SK-N-SH (cell line): Measurements from ENCODE around the gene EML5. TPM values are rescaled to one million over a fixed set of nuclear protein-coding genes. Genes with fewer than 3 reads are reported as not detected.

Experiments used
- CTCF ChIA-PET: fragments of 300-600, 350-600 bp; formaldehyde crosslinking; extraction: SDS; loops from one replicate; lab custom pipeline; 2021; lab: Yijun Ruan, JAX
- POLR2A ChIA-PET: fragments of 350-600 bp; sonication (Branson Sonifier 250); formaldehyde crosslinking; extraction: SDS; loops from one replicate; lab custom pipeline; 2020; ENCODE audit warnings: antibody characterized with exemption, inconsistent platforms; lab: Yijun Ruan, JAX
- DNase-seq: peaks from one replicate; pipeline ENCODE4 v3.0.0; 2012
- H2AFZ ChIP-seq: fragments of 200-600 bp; sonication (generic); 2 replicates; pipeline ENCODE4 v1.8.1; 2016; ENCODE audit warnings: antibody characterized with exemption, mild to moderate bottlenecking, low read depth
- H3F3A ChIP-seq: fragments of 200-600 bp; sonication (generic); replicated peaks from 2 replicates; pipeline ENCODE3; 2016; ENCODE audit warnings: antibody characterized with exemption, mild to moderate bottlenecking; ENCODE audit not compliant: insufficient read depth
- H3K27ac ChIP-seq, 2 experiments: fragments of 200-500 bp in 1 of 2; fragments of 200-600 bp in 1 of 2; sonication (Bioruptor generic) in 1 of 2; sonication (generic), shearing (Covaris generic) in 1 of 2; 2 replicates each; pipeline versions ENCODE4 v1.5.1 to v1.6.1; 2014 to 2016; ENCODE audit warnings: low read depth in 2 of 2, inconsistent platforms in 1 of 2, low read length in 1 of 2, mild to moderate bottlenecking in 1 of 2, mixed read lengths in 1 of 2
- H3K27me3 ChIP-seq: fragments of 200-600 bp; sonication (generic), shearing (Covaris generic); 2 replicates; pipeline ENCODE4 v1.6.1; 2016; ENCODE audit warnings: mixed run types; ENCODE audit not compliant: insufficient read depth
- H3K36me3 ChIP-seq, 2 experiments: fragments of 200-500 bp in 1 of 2; fragments of 200-600 bp in 1 of 2; sonication (Bioruptor generic) in 1 of 2; sonication (generic) in 1 of 2; replicated peaks in 1 of 2; 2 replicates each; pipeline versions ENCODE3 to v1.5.1; 2014 to 2016; ENCODE audit warnings: low read length in 1 of 2, mild to moderate bottlenecking in 1 of 2; ENCODE audit not compliant: insufficient read depth in 2 of 2, control insufficient read depth in 1 of 2
- H3K4me1 ChIP-seq, 2 experiments: fragments of 200-500 bp in 1 of 2; fragments of 200-600 bp in 1 of 2; sonication (Bioruptor generic) in 1 of 2; sonication (generic), shearing (Covaris generic) in 1 of 2; 2 replicates each; pipeline versions ENCODE4 v1.5.1 to v1.6.1; 2014 to 2016; ENCODE audit warnings: low read depth in 1 of 2, low read length in 1 of 2, mixed run types in 1 of 2; ENCODE audit not compliant: insufficient read depth in 2 of 2, control insufficient read depth in 1 of 2
- H3K4me2 ChIP-seq: fragments of 200-600 bp; sonication (generic), shearing (Covaris generic); 2 replicates; pipeline ENCODE4 v1.6.1; 2017; ENCODE audit warnings: mixed run types
- H3K4me3 ChIP-seq, 2 experiments: fragments of 200-500 bp in 1 of 2; fragments of 200-600 bp in 1 of 2; sonication (Bioruptor generic) in 1 of 2; sonication (generic), shearing (Covaris generic) in 1 of 2; 2 replicates each; pipeline versions ENCODE4 v1.5.1 to v1.8.1; 2014 to 2016; ENCODE audit warnings: low read depth in 2 of 2, inconsistent platforms in 1 of 2, low read length in 1 of 2, mild to moderate bottlenecking in 1 of 2, mixed read lengths in 1 of 2, moderate library complexity in 1 of 2
- H3K79me2 ChIP-seq: fragments of 200-600 bp; sonication (generic); 2 replicates; pipeline ENCODE4 v1.8.1; 2017; ENCODE audit warnings: mild to moderate bottlenecking; ENCODE audit not compliant: insufficient read depth
- H3K9ac ChIP-seq: fragments of 200-600 bp; sonication (generic); 2 replicates; pipeline ENCODE4 v1.6.1; 2017; ENCODE audit warnings: mixed run types
- H3K9me2 ChIP-seq: fragments of 200-600 bp; sonication (generic); 2 replicates; pipeline ENCODE4 v1.6.1; 2017; ENCODE audit warnings: mixed run types
- H3K9me3 ChIP-seq: fragments of 200-600 bp; sonication (generic); 2 replicates; pipeline ENCODE4 v1.6.1; 2017; ENCODE audit warnings: mixed run types, mild to moderate bottlenecking, moderate library complexity
- H4K20me1 ChIP-seq: fragments of 200-600 bp; sonication (generic); 2 replicates; pipeline ENCODE4 v1.6.1; 2017; ENCODE audit warnings: mild to moderate bottlenecking, mixed run types; ENCODE audit not compliant: insufficient read depth
- CHD2 ChIP-seq: fragments of 150-350 bp; IDR thresholded peaks from 2 replicates; pipeline ENCODE4 v1.6.1; 2018; ENCODE audit warnings: low read length; ENCODE audit not compliant: partially characterized antibody
- CTCF ChIP-seq: fragments of 200-600 bp; sonication (generic); IDR thresholded peaks from 2 replicates; pipeline ENCODE4 v1.6.1; 2017; ENCODE audit warnings: antibody characterized with exemption, mild to moderate bottlenecking, moderate library complexity
- EP300 ChIP-seq, 2 experiments: IDR thresholded peaks; 2 replicates each; pipeline versions ENCODE4 v1.4.0 to v1.6.1; 2012; ENCODE audit warnings: borderline replicate concordance in 1 of 2, low read depth in 1 of 2, low read length in 1 of 2
- FOXJ3 ChIP-seq: sonication (generic); formaldehyde crosslinking; IDR thresholded peaks from 2 replicates; pipeline ENCODE4 v1.5.1; 2020; ENCODE audit warnings: mild to moderate bottlenecking, missing genetic modification reagents
- FOXM1 ChIP-seq: IDR thresholded peaks from 2 replicates; pipeline ENCODE4 v1.4.0; 2012; ENCODE audit warnings: low read depth, mild to moderate bottlenecking
- GABPA ChIP-seq: IDR thresholded peaks from 2 replicates; pipeline ENCODE4 v1.4.0; 2012; ENCODE audit warnings: low read depth, mild to moderate bottlenecking
- GATA2 ChIP-seq: sonication (generic); formaldehyde crosslinking; IDR thresholded peaks from 2 replicates; pipeline ENCODE4 v1.5.0; 2020; ENCODE audit warnings: mild to moderate bottlenecking, missing genetic modification reagents
- JUND ChIP-seq: IDR thresholded peaks from 2 replicates; pipeline ENCODE4 v1.4.0; 2012
- MEF2A ChIP-seq: IDR thresholded peaks from 2 replicates; pipeline ENCODE4 v1.4.0; 2012; ENCODE audit warnings: low read depth, borderline replicate concordance
- MXI1 ChIP-seq: IDR thresholded peaks from 2 replicates; pipeline ENCODE4 v1.6.1; 2012; ENCODE audit warnings: mild to moderate bottlenecking, low read depth, low read length, improper control_type of control experiment
- NFIC ChIP-seq: IDR thresholded peaks from 2 replicates; pipeline ENCODE4 v1.4.0; 2012; ENCODE audit warnings: borderline replicate concordance
- NRF1 ChIP-seq: IDR thresholded peaks from 2 replicates; pipeline ENCODE4 v1.6.1; 2012; ENCODE audit warnings: low read depth, mild to moderate bottlenecking, low read length
- POLR2AphosphoS5 ChIP-seq: IDR thresholded peaks from 2 replicates; pipeline ENCODE4 v1.6.1; 2012; ENCODE audit warnings: low read depth, low read length
- RFX5 ChIP-seq: IDR thresholded peaks from 2 replicates; pipeline ENCODE4 v1.6.1; 2012; ENCODE audit warnings: mild to moderate bottlenecking, improper control_type of control experiment, low read length
- RXRA ChIP-seq: IDR thresholded peaks from 2 replicates; pipeline ENCODE4 v1.4.0; 2012; ENCODE audit warnings: low read depth, mild to moderate bottlenecking, borderline replicate concordance
- SIN3A ChIP-seq: IDR thresholded peaks from 2 replicates; pipeline ENCODE4 v1.6.1; 2012; ENCODE audit warnings: low read depth, mild to moderate bottlenecking, low read length, moderate library complexity, borderline replicate concordance
- TAF1 ChIP-seq: IDR thresholded peaks from 2 replicates; pipeline ENCODE4 v1.6.1; 2012; ENCODE audit warnings: low read depth, mild to moderate bottlenecking, low read length, moderate library complexity, borderline replicate concordance
- TCF12 ChIP-seq: IDR thresholded peaks from 2 replicates; pipeline ENCODE4 v1.4.0; 2012
- TEAD4 ChIP-seq: IDR thresholded peaks from 2 replicates; pipeline ENCODE4 v1.4.0; 2012; ENCODE audit warnings: mild to moderate bottlenecking, borderline replicate concordance; ENCODE audit not compliant: insufficient read depth
- YY1 ChIP-seq: IDR thresholded peaks from 2 replicates; pipeline ENCODE4 v1.4.0; 2012; ENCODE audit warnings: low read depth, mild to moderate bottlenecking
- WGBS: methylation state at CpG from one replicate; pipeline ENCODE4 v1.1.6; 2017; ENCODE audit warnings: low lambda C conversion rate; 5-methylcytosine and 5-hydroxymethylcytosine counted together
- polyA plus RNA-seq, 3 experiments: library from polyadenylated mRNA; depleted of rRNA; stranded (reverse); fragments of >200 nt; gene quantifications; 2 replicates each; pipeline ENCODE4 v1.2.3, GENCODE V29; 2012
- TF ChIP-seq, protein P1 (sequence below): IDR thresholded peaks from 2 replicates; pipeline ENCODE4 v1.4.0; 2012; ENCODE audit warnings: low read depth, borderline replicate concordance
- TF ChIP-seq, protein P2 (sequence below): IDR thresholded peaks from 2 replicates; pipeline ENCODE4 v1.4.0; 2012; ENCODE audit warnings: low read depth

Gene EML5
- polyA plus RNA-seq, 1 of the 3 experiments (the other 2 are of a cell fraction): 0.23 TPM

DNA sequence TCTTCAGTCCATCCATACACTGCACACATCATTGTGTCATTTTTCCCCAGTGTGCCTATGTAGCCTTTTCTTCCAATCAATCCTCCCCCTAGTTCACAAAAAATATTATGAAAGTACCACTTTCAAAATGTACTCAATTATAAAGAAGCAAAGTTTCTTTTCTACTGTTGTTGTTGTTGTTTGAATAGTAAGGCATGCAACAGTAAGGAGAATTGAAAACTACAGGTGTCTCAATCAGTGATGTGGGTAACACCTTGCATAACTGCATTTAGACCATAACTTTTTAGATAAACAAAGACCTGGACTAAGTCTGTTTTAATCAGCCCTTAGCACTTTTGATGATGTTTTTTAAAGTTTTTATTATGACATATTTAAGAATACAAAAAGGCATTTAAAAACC, 104.4 kb downstream of the EML5 start:
- Histone ChIP-seq H3K4me3 (no peak overlapping the region), H3K9me3 (no peaks in the 10 kb centered on the region), H2AFZ (no peak overlapping the region), H3K27ac (no peak overlapping the region), H3K27me3 (no peaks in the 10 kb centered on the region), H3K36me3 (peaks cover 0 to 22% of the 10 kb centered on the region in 2 experiments), H4K20me1 (no peaks in the 10 kb centered on the region), H3K9me2 (no peaks in the 10 kb centered on the region), H3K9ac (no peak overlapping the region), H3K79me2 (no peaks in the 10 kb centered on the region), H3K4me2 (no peak overlapping the region), H3F3A (no peaks in the 10 kb centered on the region), H3K4me1 (peaks cover 0 to 3% of the 10 kb centered on the region in 2 experiments; a peak in 2 of 4 replicates)
- ChIA-PET CTCF (no interaction called here), POLR2A (no interaction called here)
- DNase-seq: no peak
- TF ChIP-seq JUND: no peak
- TF ChIP-seq FOXJ3 (CRISPR knock-in tag): no peak
- TF ChIP-seq NFIC: no peak
- TF ChIP-seq, protein P1, sequence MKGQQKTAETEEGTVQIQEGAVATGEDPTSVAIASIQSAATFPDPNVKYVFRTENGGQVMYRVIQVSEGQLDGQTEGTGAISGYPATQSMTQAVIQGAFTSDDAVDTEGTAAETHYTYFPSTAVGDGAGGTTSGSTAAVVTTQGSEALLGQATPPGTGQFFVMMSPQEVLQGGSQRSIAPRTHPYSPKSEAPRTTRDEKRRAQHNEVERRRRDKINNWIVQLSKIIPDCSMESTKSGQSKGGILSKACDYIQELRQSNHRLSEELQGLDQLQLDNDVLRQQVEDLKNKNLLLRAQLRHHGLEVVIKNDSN: no peak
- TF ChIP-seq TCF12: no peak
- no peak for TF ChIP-seq GATA2 (CRISPR knock-in tag)
- no peak for TF ChIP-seq RXRA
- no peak for TF ChIP-seq MEF2A

DNA sequence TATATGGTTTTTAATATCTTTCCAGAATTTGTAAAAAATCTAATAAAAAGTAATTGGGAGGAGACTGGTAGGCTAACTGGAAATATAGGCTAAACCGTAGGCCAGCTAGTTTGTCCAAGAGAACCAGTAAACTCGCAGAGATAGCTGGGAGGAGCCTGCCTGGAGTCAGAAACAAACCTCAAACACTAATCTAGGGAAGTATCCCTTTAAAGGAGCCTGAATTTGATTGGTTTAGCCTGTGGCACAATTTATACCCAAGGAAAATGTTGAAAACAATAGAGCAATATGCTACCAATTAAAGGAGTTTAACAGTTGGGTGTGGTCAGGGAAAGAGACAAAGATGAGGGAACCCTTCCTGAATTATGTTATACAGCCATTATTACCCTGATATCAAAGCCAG, 109.6 kb downstream of the EML5 start:
- TF ChIP-seq NRF1 (no peak), EP300 (IDR thresholded peaks at IDR 0.05; ENCODE audit: borderline replicate concordance in 1 of 2, low read depth in 1 of 2, low read length in 1 of 2) (no peak), RFX5 (no peak), RXRA (no peak), TCF12 (no peak), JUND (no peak), GABPA (no peak), MXI1 (no peak), CTCF (no peak), TAF1 (no peak), SIN3A (no peak), CHD2 (no peak), FOXM1 (no peak), MEF2A (no peak), TEAD4 (no peak), POLR2AphosphoS5 (no peak), YY1 (no peak)
- TF ChIP-seq, protein P2, sequence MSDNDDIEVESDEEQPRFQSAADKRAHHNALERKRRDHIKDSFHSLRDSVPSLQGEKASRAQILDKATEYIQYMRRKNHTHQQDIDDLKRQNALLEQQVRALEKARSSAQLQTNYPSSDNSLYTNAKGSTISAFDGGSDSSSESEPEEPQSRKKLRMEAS: no peak
- TF ChIP-seq, protein P1: no peak

More for the DNA sequence above, 109.6 kb downstream of the EML5 start:
- peak overlapping the region in 1 of 2 experiments; percentile 82; a peak in 2 of 4 replicates for H3K27ac ChIP-seq
- H3K9me3 ChIP-seq: no peaks in the 10 kb centered on the region
- no peak overlapping the region for H2AFZ ChIP-seq
- H3K36me3 ChIP-seq: peaks cover 0 to 18% of the 10 kb centered on the region in 2 experiments
- no peak overlapping the region for H3K9ac ChIP-seq
- H3K4me3 ChIP-seq: no peak overlapping the region
- no peaks in the 10 kb centered on the region for H3K9me2 ChIP-seq
- no peaks in the 10 kb centered on the region for H4K20me1 ChIP-seq
- peak; percentile 25 for DNase-seq
- ChIA-PET CTCF (interaction anchor here (1.3 to 5.3 kb wide), 4 partner anchors 11 to 110 kb away, joined by 3 to 45 read pairs (median 5); partner anchors contain the start of gene EML5), POLR2A (interaction anchor here (0.6 to 2.0 kb wide), 6 partner anchors 8 to 218 kb away, joined by 3 to 14 read pairs (median 3); no protein-coding TSS in a partner anchor)
- H3F3A ChIP-seq: no peaks in the 10 kb centered on the region
- H3K4me2 ChIP-seq: no peak overlapping the region
- H3K4me1 ChIP-seq: peaks cover 0 to 14% of the 10 kb centered on the region in 2 experiments; a peak in 2 of 4 replicates
- 19% methylated on average over 2 of the region's 2 CpGs for WGBS
- no peaks in the 10 kb centered on the region for H3K79me2 ChIP-seq
- H3K27me3 ChIP-seq: no peaks in the 10 kb centered on the region; the same call in 1 of the 2 replicates
